GM06990 (cell line): ENCODE results near the gene MRPL20.
"Not testable (repeated sequence)": the region's sequence is repeated elsewhere in the genome, so short reads cannot be mapped to it uniquely, and the experiment has no call there.

Experiments
- DNase-seq: peaks from one replicate; pipeline ENCODE4 v3.0.0-alpha.2; 2011; ENCODE audit not compliant: insufficient read length; ENCODE audit errors: extremely low read depth
- H3K27me3 ChIP-seq: replicated peaks from 2 replicates; pipeline ENCODE4 v1.6.0; 2011; ENCODE audit warnings: low read length; ENCODE audit not compliant: control insufficient read depth, insufficient read depth
- H3K36me3 ChIP-seq: 2 replicates; pipeline ENCODE4 v1.5.1; 2011; ENCODE audit warnings: low read length; ENCODE audit not compliant: control insufficient read depth, insufficient read depth
- H3K4me3 ChIP-seq: replicated peaks from 2 replicates; pipeline ENCODE4 v1.5.1; 2011; ENCODE audit warnings: low read depth, mild to moderate bottlenecking, control low read depth, low read length
- CTCF ChIP-seq: IDR thresholded peaks from 2 replicates; pipeline ENCODE4 v1.5.1; 2011; ENCODE audit warnings: low read length, control low read depth, mild to moderate bottlenecking, inconsistent platforms; ENCODE audit not compliant: insufficient read depth, poor library complexity, severe bottlenecking

MRPL20 gene

GRCh38 chr1:1451696-1452364 is 44.7 kb upstream of the MRPL20 start:
- Histone ChIP-seq H3K4me3 (no peak overlapping the region), H3K36me3 (no peaks in the 10 kb centered on the region), H3K27me3 (no peaks in the 10 kb centered on the region)
- no peak for DNase-seq
- no peak for TF ChIP-seq CTCF

- H3K4me3 ChIP-seq, H3K36me3 ChIP-seq, DNase-seq, H3K27me3 ChIP-seq: not testable (repeated sequence)
Observed at GRCh38 chr1:1450616-1451015, 43.5 kb upstream of the MRPL20 start.

- Histone ChIP-seq H3K36me3 (no peaks in the 10 kb centered on the region), H3K4me3 (no peak within 1 kb of the TSS), H3K27me3 (no peaks in the 10 kb centered on the region)
- no peak for DNase-seq
- no peak for TF ChIP-seq CTCF
Observed at GRCh38 chr1:1449099-1449739, 42.1 kb upstream of the MRPL20 start, which contains the start of gene ATAD3C. Gene ATAD3C, plus strand, starts transcription at chr1:1449689. Its CDS starts 995 bp downstream, at chr1:1450684.

- DNase-seq, H3K4me3 ChIP-seq, H3K36me3 ChIP-seq, H3K27me3 ChIP-seq: not testable (repeated sequence)
Observed at GRCh38 chr1:1446631-1447030, 39.5 kb upstream of the MRPL20 start.

- DNase-seq = no peak
- H3K36me3 ChIP-seq = no peaks in the 10 kb centered on the region
Observed at GRCh38 chr1:1442069-1442770, 35.1 kb upstream of the MRPL20 start.

More at GRCh38 chr1:1442069-1442770, 35.1 kb upstream of the MRPL20 start:
- H3K4me3 ChIP-seq = no peak overlapping the region
- no peak for TF ChIP-seq CTCF
- no peaks in the 10 kb centered on the region for H3K27me3 ChIP-seq
